ENCODE results near the gene PLA2G4D. TPM values are rescaled to one million over a fixed set of nuclear protein-coding genes. Genes with fewer than 3 reads are reported as not detected.

PLA2G4D gene
- total RNA-seq, 1 donor from 2014 or later: 0.17 TPM

Other genes with a start within 250 kb of the PLA2G4D start
- gene SPTBN5, start 200.5 kb downstream of the PLA2G4D start, total RNA-seq: 3.2 and 11.1 TPM in 2 replicates
- 84.4 and 128 TPM in 2 replicates for gene EHD4, start 122.0 kb downstream of the PLA2G4D start, total RNA-seq
- not detected in 2 replicates for gene PLA2G4E, start 73.5 kb downstream of the PLA2G4D start, total RNA-seq
- not detected in 2 replicates for gene PLA2G4F, start 62.1 kb upstream of the PLA2G4D start, total RNA-seq
- gene VPS39, start 113.7 kb upstream of the PLA2G4D start, total RNA-seq: 47.0 and 53.4 TPM in 2 replicates
- gene GANC, start 178.6 kb upstream of the PLA2G4D start, total RNA-seq: 11.1 and 18.6 TPM in 2 replicates
- 60.6 and 62.3 TPM in 2 replicates for gene TMEM87A, start 178.9 kb upstream of the PLA2G4D start, total RNA-seq

Data from dermis blood vessel endothelial cell (primary cell).